ENCODE results near the gene LRP1.

LRP1 gene

DNA sequence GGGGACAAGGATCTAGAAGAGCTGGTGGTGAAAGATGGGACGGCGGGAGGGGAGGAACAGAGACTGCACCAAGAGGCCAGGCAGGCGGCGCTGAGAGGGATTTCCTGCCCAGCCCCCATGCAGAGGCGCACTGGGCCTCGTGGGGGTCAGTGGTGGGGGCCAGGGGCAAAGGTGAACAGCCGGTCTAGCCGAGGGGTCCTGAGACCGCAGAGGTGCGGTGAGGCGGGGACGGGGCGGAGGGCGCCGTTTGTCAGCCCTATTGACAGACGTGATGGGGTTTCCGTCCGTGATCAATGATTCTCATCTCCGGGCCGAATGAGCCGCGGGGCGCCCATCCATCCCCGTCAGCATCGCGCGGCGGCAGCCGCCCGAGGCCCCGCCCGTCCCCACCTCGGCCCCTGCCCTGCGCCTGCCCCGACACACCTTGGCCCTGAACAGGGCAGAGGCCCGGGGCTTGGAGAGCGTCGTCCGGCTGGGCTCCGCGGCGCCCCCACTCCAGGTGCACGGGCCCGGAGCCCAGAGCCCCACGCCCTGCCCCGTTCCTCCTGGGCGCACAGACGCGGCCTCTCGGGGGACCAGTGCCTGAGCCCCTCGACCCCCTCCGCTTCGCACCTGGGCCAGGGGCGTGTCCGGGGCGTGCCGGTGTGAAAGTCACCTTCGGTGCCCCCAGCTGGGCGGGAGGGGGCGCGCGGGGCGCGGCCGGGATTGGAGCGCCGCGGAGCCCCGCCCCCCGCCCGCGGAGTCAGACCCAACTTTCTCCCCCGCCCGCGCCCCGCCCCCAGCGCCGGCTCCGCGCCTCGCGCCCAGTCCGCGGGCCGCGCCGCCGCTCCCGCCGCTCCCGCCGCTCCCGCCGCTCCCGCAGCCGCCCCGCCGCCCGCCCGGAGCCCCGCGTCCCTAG is 88.0 kb downstream of the LRP1 start, which contains the start of gene NXPH4:
TSS of gene NXPH4 (plus strand) at position 781 of the 898 bp plus-strand sequence. CDS start 176 bp downstream, outside the sequence.
- Histone ChIP-seq H3K27me3 (ENCODE audit: control insufficient read depth, low read length) (no peaks in the 10 kb centered on the region), H3F3A (ENCODE audit: control insufficient read depth, insufficient read depth) (peaks cover 12% of the 10 kb centered on the region), H3K79me2 (ENCODE audit: control insufficient read depth, low read length) (peaks cover 42% of the 10 kb centered on the region), H3K9me2 (replicated peaks; ENCODE audit: control insufficient read depth, low read length) (no peaks in the 10 kb centered on the region), H3K4me2 (ENCODE audit: low read length) (peak within 1 kb of the TSS; percentile 100), H4K20me1 (ENCODE audit: control insufficient read depth, insufficient read depth, low read depth, low read length) (peaks cover 5% of the 10 kb centered on the region; the same call in 1 of the 2 replicates), H3K27ac (ENCODE audit: low read depth, low read length) (peak within 1 kb of the TSS; percentile 51), H3K4me1 (ENCODE audit: control insufficient read depth, low read length) (peaks cover 78% of the 10 kb centered on the region), H3K9me3 (ENCODE audit: control insufficient read depth, insufficient read depth, low read length) (no peaks in the 10 kb centered on the region), H3K36me3 (ENCODE audit: control insufficient read depth, low read length) (peaks cover 11% of the 10 kb centered on the region), H3K4me3 (ENCODE audit: low read length) (peak within 1 kb of the TSS; percentile 96)
- TF ChIP-seq CTCF (IDR thresholded peaks at IDR 0.05; ENCODE audit: low read depth, low read length, poor library complexity, severe bottlenecking), result no peak
- TF ChIP-seq EZH2phosphoT487 (IDR thresholded peaks at IDR 0.05; ENCODE audit: borderline replicate concordance, low read length), result no peak

GRCh38 chr12:57216921-57217879 is 88.9 kb downstream of the LRP1 start:
- no peak for TF ChIP-seq EZH2phosphoT487 (IDR thresholded peaks at IDR 0.05; ENCODE audit: borderline replicate concordance, low read length)
- TF ChIP-seq CTCF (IDR thresholded peaks at IDR 0.05; ENCODE audit: low read depth, low read length, poor library complexity, severe bottlenecking), result no peak
- H3K79me2 ChIP-seq (ENCODE audit: control insufficient read depth, low read length), result peaks cover 49% of the 10 kb centered on the region
- peak overlapping the region; percentile 51 for H3K27ac ChIP-seq (ENCODE audit: low read depth, low read length)
- peaks cover 82% of the 10 kb centered on the region for H3K4me1 ChIP-seq (ENCODE audit: control insufficient read depth, low read length)
- H4K20me1 ChIP-seq (ENCODE audit: control insufficient read depth, insufficient read depth, low read depth, low read length), result peaks cover 5% of the 10 kb centered on the region; the same call in 1 of the 2 replicates
- peaks cover 11% of the 10 kb centered on the region for H3K36me3 ChIP-seq (ENCODE audit: control insufficient read depth, low read length)
- no peaks in the 10 kb centered on the region for H3K9me3 ChIP-seq (ENCODE audit: control insufficient read depth, insufficient read depth, low read length)
- peaks cover 14% of the 10 kb centered on the region for H3F3A ChIP-seq (ENCODE audit: control insufficient read depth, insufficient read depth)
- H3K27me3 ChIP-seq (ENCODE audit: control insufficient read depth, low read length), result no peaks in the 10 kb centered on the region
- peak overlapping the region; percentile 100 for H3K4me2 ChIP-seq (ENCODE audit: low read length)
- H3K9me2 ChIP-seq (replicated peaks; ENCODE audit: control insufficient read depth, low read length), result no peaks in the 10 kb centered on the region
- H3K4me3 ChIP-seq (ENCODE audit: low read length), result peak overlapping the region; percentile 96

DNA sequence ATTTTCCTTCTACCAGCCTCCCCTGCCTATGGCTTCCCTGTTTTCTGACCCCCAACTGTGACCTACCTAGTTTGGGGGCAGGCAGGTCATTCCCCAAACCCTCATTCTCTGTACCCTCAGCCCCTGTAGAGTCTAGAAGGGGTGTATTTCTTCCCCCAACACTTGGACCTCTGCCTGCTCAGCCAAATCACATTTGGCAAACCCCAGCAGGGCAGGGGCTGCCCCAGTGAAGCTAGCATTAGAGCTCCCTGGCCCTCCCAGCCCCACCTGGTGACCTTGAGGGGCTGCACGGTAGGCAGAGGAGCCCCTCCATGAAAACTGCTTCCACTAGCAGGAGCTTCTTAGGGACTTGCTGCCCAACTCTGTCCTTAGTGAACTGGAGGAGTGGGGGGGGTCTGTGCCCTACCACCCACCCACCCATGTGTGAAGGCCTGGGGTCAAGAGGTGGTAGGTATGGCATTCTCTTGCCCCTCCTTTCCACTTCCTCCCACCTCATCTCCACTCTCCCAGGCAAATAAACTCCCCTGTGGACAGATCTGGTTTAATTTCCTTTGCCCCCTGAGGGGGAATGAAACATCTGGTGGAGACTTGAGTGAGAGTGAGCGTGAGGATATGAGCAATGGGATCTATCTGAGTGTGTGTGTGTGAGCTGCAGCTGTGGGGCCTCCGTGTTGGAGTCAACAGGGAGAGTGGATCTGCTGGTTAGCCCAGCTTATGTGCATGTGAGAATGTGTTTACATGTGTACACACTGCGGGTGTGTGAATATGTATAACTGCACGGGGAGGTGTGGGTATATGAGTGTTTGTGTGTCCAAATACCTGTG is 90.0 kb downstream of the LRP1 start:
- TF ChIP-seq CTCF (IDR thresholded peaks at IDR 0.05; ENCODE audit: low read depth, low read length, poor library complexity, severe bottlenecking) (no peak), EZH2phosphoT487 (IDR thresholded peaks at IDR 0.05; ENCODE audit: borderline replicate concordance, low read length) (no peak)
- peak overlapping the region; percentile 96 for H3K4me3 ChIP-seq (ENCODE audit: low read length)
- peaks cover 5% of the 10 kb centered on the region; the same call in 1 of the 2 replicates for H4K20me1 ChIP-seq (ENCODE audit: control insufficient read depth, insufficient read depth, low read depth, low read length)
- peaks cover 15% of the 10 kb centered on the region for H3K36me3 ChIP-seq (ENCODE audit: control insufficient read depth, low read length)
- peaks cover 57% of the 10 kb centered on the region for H3K79me2 ChIP-seq (ENCODE audit: control insufficient read depth, low read length)
- H3K4me1 ChIP-seq (ENCODE audit: control insufficient read depth, low read length), result peaks cover 88% of the 10 kb centered on the region
- H3K4me2 ChIP-seq (ENCODE audit: low read length), result peak overlapping the region; percentile 100
- no peaks in the 10 kb centered on the region for H3K9me3 ChIP-seq (ENCODE audit: control insufficient read depth, insufficient read depth, low read length)
- H3K9me2 ChIP-seq (replicated peaks; ENCODE audit: control insufficient read depth, low read length), result no peaks in the 10 kb centered on the region
- no peaks in the 10 kb centered on the region for H3K27me3 ChIP-seq (ENCODE audit: control insufficient read depth, low read length)
- H3F3A ChIP-seq (ENCODE audit: control insufficient read depth, insufficient read depth), result peaks cover 14% of the 10 kb centered on the region
- 0 out of 2 replicates have a peak overlapping the region, but pooled peaks have one; percentile 51 for H3K27ac ChIP-seq (ENCODE audit: low read depth, low read length)

Data from DOHH2 (cell line).